HepG2 (cell line): ENCODE measurements around the gene SCAND1. TPM values are rescaled to one million over a fixed set of nuclear protein-coding genes. Genes with fewer than 3 reads are reported as not detected.

Experiments used
- ATF6 ChIP-seq: sonication (generic); formaldehyde crosslinking; conservative IDR thresholded peaks from 2 replicates; pipeline ENCODE4 v1.4.0; 2020; ENCODE audit warnings: missing genetic modification reagents
- ATF7 ChIP-seq, 2 experiments: fragments of 450-650 bp in 1 of 2; sonication (generic) in 1 of 2; formaldehyde crosslinking in 1 of 2; IDR thresholded peaks; 2 replicates each; pipeline versions ENCODE4 v1.4.0 to v1.6.1; 2016 to 2020; ENCODE audit warnings: antibody characterized with exemption in 1 of 2, mild to moderate bottlenecking in 1 of 2, missing genetic modification reagents in 1 of 2
- ATF7-NPFF ChIP-seq: sonication (generic); formaldehyde crosslinking; IDR thresholded peaks from 2 replicates; pipeline ENCODE4 v1.8.1; 2023; ENCODE audit warnings: mild to moderate bottlenecking, low read depth, missing genetic modification reagents, moderate library complexity
- CCDC6 ChIP-seq: sonication (generic); formaldehyde crosslinking; IDR thresholded peaks from 2 replicates; pipeline ENCODE4 v1.8.1; 2022; ENCODE audit warnings: mild to moderate bottlenecking, missing genetic modification reagents, moderate library complexity
- FOXA3 ChIP-seq: IDR thresholded peaks from 2 replicates; pipeline ENCODE4 v1.6.1; 2016; ENCODE audit warnings: missing genetic modification reagents, missing compliant biosample characterization
- HMG20B ChIP-seq: conservative IDR thresholded peaks from 2 replicates; pipeline ENCODE4 v1.6.1; 2016; ENCODE audit warnings: missing genetic modification reagents, missing compliant biosample characterization
- HOMEZ ChIP-seq: IDR thresholded peaks from 2 replicates; pipeline ENCODE4 v1.6.1; 2016; ENCODE audit warnings: low read depth
- HOXD1 ChIP-seq: sonication (generic); formaldehyde crosslinking; IDR thresholded peaks from 2 replicates; pipeline ENCODE4 v1.5.0; 2020; ENCODE audit warnings: missing genetic modification reagents
- KAT8 ChIP-seq: IDR thresholded peaks from 2 replicates; pipeline ENCODE4 v1.6.1; 2016; ENCODE audit warnings: missing genetic modification reagents, missing compliant biosample characterization
- MTF1 ChIP-seq: sonication (generic); formaldehyde crosslinking; IDR thresholded peaks from 2 replicates; pipeline ENCODE4 v1.5.0; 2020; ENCODE audit warnings: missing genetic modification reagents
- PAX8 ChIP-seq: sonication (generic); formaldehyde crosslinking; IDR thresholded peaks from 2 replicates; pipeline ENCODE4 v1.8.0; 2022; ENCODE audit warnings: mild to moderate bottlenecking, missing genetic modification reagents, borderline replicate concordance
- SAP130 ChIP-seq: IDR thresholded peaks from 2 replicates; pipeline ENCODE4 v1.6.1; 2016; ENCODE audit warnings: low read depth
- THRA ChIP-seq: sonication (generic); formaldehyde crosslinking; IDR thresholded peaks from 2 replicates; pipeline ENCODE4 v1.4.0; 2020; ENCODE audit warnings: missing genetic modification reagents, borderline replicate concordance
- TSC22D2 ChIP-seq: sonication (generic); formaldehyde crosslinking; IDR thresholded peaks from 2 replicates; pipeline ENCODE4 v1.5.1; 2020; ENCODE audit warnings: missing genetic modification reagents, mild to moderate bottlenecking, borderline replicate concordance
- UBTF ChIP-seq: sonication (generic); formaldehyde crosslinking; IDR thresholded peaks from 2 replicates; pipeline ENCODE4 v1.4.0; 2020; ENCODE audit warnings: mild to moderate bottlenecking, missing genetic modification reagents
- ZBTB21 ChIP-seq: sonication (generic); formaldehyde crosslinking; IDR thresholded peaks from 2 replicates; pipeline ENCODE4 v1.4.0; 2020; ENCODE audit warnings: missing genetic modification reagents
- ZKSCAN5 ChIP-seq: sonication (generic); formaldehyde crosslinking; IDR thresholded peaks from 2 replicates; pipeline ENCODE4 v1.5.1; 2020; ENCODE audit warnings: mild to moderate bottlenecking, missing genetic modification reagents
- ZNF263 ChIP-seq: sonication (generic); formaldehyde crosslinking; IDR thresholded peaks from 2 replicates; pipeline ENCODE4 v1.4.0; 2020; ENCODE audit warnings: missing genetic modification reagents
- ZNF34 ChIP-seq: sonication (generic); formaldehyde crosslinking; IDR thresholded peaks from 2 replicates; pipeline ENCODE4 v1.4.0; 2020; ENCODE audit warnings: mild to moderate bottlenecking, missing genetic modification reagents, borderline replicate concordance
- ZNF431 ChIP-seq: sonication (generic); formaldehyde crosslinking; IDR thresholded peaks from 2 replicates; pipeline ENCODE4 v1.9.0; 2022; ENCODE audit warnings: missing genetic modification reagents, low read depth, mild to moderate bottlenecking, borderline replicate concordance
- ZNF44 ChIP-seq: sonication (generic); formaldehyde crosslinking; IDR thresholded peaks from 2 replicates; pipeline ENCODE4 v1.5.1; 2020; ENCODE audit warnings: mild to moderate bottlenecking, missing genetic modification reagents
- ZNF761 ChIP-seq: sonication (generic); formaldehyde crosslinking; conservative IDR thresholded peaks from 2 replicates; pipeline ENCODE4 v1.4.0; 2020; ENCODE audit warnings: mild to moderate bottlenecking, missing genetic modification reagents
- polyA plus RNA-seq, 8 experiments: library from polyadenylated mRNA; depleted of rRNA in 3 of 8; stranded (reverse) in 7 of 8; unstranded in 1 of 8; fragments of >200 nt; fragmentation: Illumina TruSeq in 4 of 8; extraction: Trizol in 4 of 8; gene quantifications; 2 replicates each; pipeline versions ENCODE4 v1.2.1 to v1.2.3, GENCODE V29; 2011 to 2016; ENCODE audit warnings: low read depth in 4 of 8, missing spikeins in 1 of 8, mixed read lengths in 1 of 8; ENCODE audit not compliant: insufficient read depth in 1 of 8
- total RNA-seq, 5 experiments: library from RNA; depleted of rRNA; stranded (reverse); fragments of >200 nt; fragmentation: Illumina TruSeq; extraction: Trizol; gene quantifications; 2 replicates each; pipeline ENCODE4 v1.2.3, GENCODE V29; 2016; ENCODE audit warnings: low read depth in 1 of 5

Gene SCAND1
- total and polyA plus RNA-seq, 2 of the 13 experiments (the other 11 are each of a cell fraction or from before 2014, with no cell fraction given): 19.3 to 109 TPM

- TF ChIP-seq UBTF (CRISPR knock-in tag) (peak; percentile 99), ATF6 (CRISPR knock-in tag) (peak; percentile 15; the same call in 1 of the 2 replicates), HOMEZ (CRISPR knock-in tag) (peak; percentile 96), ZNF431 (CRISPR knock-in tag) (peak; percentile 93), TSC22D2 (CRISPR knock-in tag) (peak; percentile 71), ZNF761 (CRISPR knock-in tag) (peak; percentile 99), CCDC6 (CRISPR knock-in tag) (peak; percentile 97; the same call in 1 of the 2 replicates), SAP130 (peak; percentile 96), THRA (peak; percentile 89), ZNF263 (CRISPR knock-in tag) (peak; percentile 100), ZNF44 (CRISPR knock-in tag) (peak; percentile 99), KAT8 (CRISPR knock-in tag) (peak; percentile 100), MTF1 (no peak), FOXA3 (CRISPR knock-in tag) (peak; percentile 83), HOXD1 (CRISPR knock-in tag) (peak; percentile 85), ATF7 (IDR thresholded peaks at IDR 0.05) (no peak; the same call in 1 of the 2 replicates), ATF7 (CRISPR knock-in tag; IDR thresholded peaks at IDR 0.05) (0 out of 2 replicates have a peak, but pooled peaks have one; percentile 21), PAX8 (CRISPR knock-in tag) (no peak), ZNF34 (peak; percentile 98), HMG20B (CRISPR knock-in tag) (no peak), ATF7-NPFF (CRISPR knock-in tag) (peak; percentile 93), ZBTB21 (CRISPR knock-in tag) (peak; percentile 80; the same call in 1 of the 2 replicates), ZKSCAN5 (CRISPR knock-in tag) (peak; percentile 75; the same call in 1 of the 2 replicates)
Measured at GRCh38 chr20:35954200-35954906, at the start of gene SCAND1 (continued).
